Ascending aorta (tissue), 2 donors: Measurements from ENCODE around the gene OLA1. TPM values are rescaled to one million over a fixed set of nuclear protein-coding genes. Genes with fewer than 3 reads are reported as not detected.

Experiments used
- DNase-seq, 2 donors: peaks; one replicate each; pipeline ENCODE4 v3.0.0-alpha.2; 2019; ENCODE audit warnings: low spot score in 2 of 2
- H3K27ac ChIP-seq, 2 donors: fragments of 200-600 bp; sonication (generic); one replicate each; pipeline ENCODE4 v1.5.1; 2016 to 2017; ENCODE audit warnings: mild to moderate bottlenecking in 1 of 2
- H3K27me3 ChIP-seq: fragments of 200-600 bp; sonication (generic); one replicate; pipeline ENCODE4 v1.5.1; 2017
- H3K36me3 ChIP-seq, 2 donors: fragments of 200-600 bp; sonication (generic); one replicate each; pipeline ENCODE4 v1.5.1; 2016
- H3K4me1 ChIP-seq, 2 donors: fragments of 200-600 bp; sonication (generic); one replicate each; pipeline ENCODE4 v1.5.1; 2016 to 2017; ENCODE audit warnings: mild to moderate bottlenecking in 1 of 2
- H3K4me3 ChIP-seq, 2 donors: fragments of 200-600 bp; sonication (generic); one replicate each; pipeline ENCODE4 v1.5.1; 2016 to 2017; ENCODE audit warnings: mild to moderate bottlenecking in 1 of 2
- H3K9me3 ChIP-seq, 2 donors: fragments of 200-600 bp; sonication (generic); one replicate each; pipeline ENCODE4 v1.5.1; 2016
- CTCF ChIP-seq, 3 experiments: fragments of 200-600 bp in 2 of 3; fragments of 450-650 bp in 1 of 3; sonication (generic) in 2 of 3; IDR thresholded peaks; one replicate each; pipeline ENCODE4 v1.5.1; 2016 to 2019; ENCODE audit warnings: antibody characterized with exemption in 3 of 3, mild to moderate bottlenecking in 1 of 3, moderate library complexity in 1 of 3
- intact Hi-C: fragments of 100-400 bp; cut with DNase I; formaldehyde crosslinking; loops from one replicate; pipeline ENCODE4 v1.15.1; 2023
- total RNA-seq: library from RNA; depleted of rRNA; stranded (reverse); fragments of >200 nt; gene quantifications from one replicate; pipeline ENCODE4 v1.1.0, GENCODE V29; 2016

The OLA1 gene
- total RNA-seq, 1 donor from 2014 or later, result 29.5 TPM

GRCh38 chr2:174027956-174028355 is 220.4 kb downstream of the OLA1 start:
- no peak overlapping the region for H3K27ac ChIP-seq
- H3K4me3 ChIP-seq, result no peak overlapping the region
- peaks cover 3 to 14% of the 10 kb centered on the region in 2 donors for H3K4me1 ChIP-seq
- no peaks in the 10 kb centered on the region for H3K9me3 ChIP-seq
- intact Hi-C loops, result no loop called here
- peak in 1 of 2 donors; percentile 41 for DNase-seq
- H3K36me3 ChIP-seq, result no peaks in the 10 kb centered on the region
- TF ChIP-seq CTCF (IDR thresholded peaks at IDR 0.05), result no peak
- H3K27me3 ChIP-seq, result no peaks in the 10 kb centered on the region

GRCh38 chr2:174026122-174026845 is 222.0 kb downstream of the OLA1 start:
- Histone ChIP-seq H3K4me1 (peaks cover 3 to 14% of the 10 kb centered on the region in 2 donors), H3K9me3 (no peaks in the 10 kb centered on the region), H3K27ac (peak overlapping the region in 1 of 2 donors; percentile 52), H3K4me3 (no peak overlapping the region), H3K27me3 (no peaks in the 10 kb centered on the region), H3K36me3 (no peaks in the 10 kb centered on the region)
- intact Hi-C loops, result no loop called here
- TF ChIP-seq CTCF (IDR thresholded peaks at IDR 0.05), result no peak
- no peak for DNase-seq

GRCh38 chr2:174025271-174026121 is 222.8 kb downstream of the OLA1 start:
- intact Hi-C loops, result no loop called here
- no peaks in the 10 kb centered on the region for H3K9me3 ChIP-seq
- H3K27ac ChIP-seq, result peak overlapping the region; percentile 52 to 75
- no peaks in the 10 kb centered on the region for H3K27me3 ChIP-seq
- peak; percentile 63 to 88 for DNase-seq
- H3K4me1 ChIP-seq, result peaks cover 3 to 14% of the 10 kb centered on the region in 2 donors
- TF ChIP-seq CTCF (IDR thresholded peaks at IDR 0.05), result no peak
- no peak overlapping the region for H3K4me3 ChIP-seq
- H3K36me3 ChIP-seq, result no peaks in the 10 kb centered on the region

GRCh38 chr2:174024524-174025270 is 223.6 kb downstream of the OLA1 start:
- H3K4me1 ChIP-seq, result peaks cover 3 to 14% of the 10 kb centered on the region in 2 donors
- no peak for TF ChIP-seq CTCF (IDR thresholded peaks at IDR 0.05)
- intact Hi-C loops, result no loop called here
- no peaks in the 10 kb centered on the region for H3K36me3 ChIP-seq
- no peaks in the 10 kb centered on the region for H3K27me3 ChIP-seq
- DNase-seq, result peak in 1 of 2 donors; percentile 84
- H3K27ac ChIP-seq, result peak overlapping the region; percentile 52 to 75
- no peak overlapping the region for H3K4me3 ChIP-seq
- no peaks in the 10 kb centered on the region for H3K9me3 ChIP-seq
